Ishikawa (cell line): ENCODE measurements around the gene SEMA5A.

Experiments
- CEBPB ChIP-seq: IDR thresholded peaks from 2 replicates; pipeline ENCODE4 v1.6.1; 2012
- CREB1 ChIP-seq: IDR thresholded peaks from 2 replicates; pipeline ENCODE4 v1.6.1; 2012; ENCODE audit warnings: low read depth
- EGR1 ChIP-seq: IDR thresholded peaks from 2 replicates; pipeline ENCODE4 v1.6.1; 2012
- EP300 ChIP-seq: IDR thresholded peaks from 2 replicates; pipeline ENCODE4 v1.6.1; 2012; ENCODE audit warnings: borderline replicate concordance
- FOXM1 ChIP-seq: IDR thresholded peaks from 2 replicates; pipeline ENCODE4 v1.6.1; 2012; ENCODE audit warnings: low read depth, borderline replicate concordance
- NFIC ChIP-seq: IDR thresholded peaks from 2 replicates; pipeline ENCODE4 v1.6.1; 2012
- RAD21 ChIP-seq: IDR thresholded peaks from 2 replicates; pipeline ENCODE4 v1.6.1; 2012; ENCODE audit warnings: low read depth
- TAF1 ChIP-seq: IDR thresholded peaks from 2 replicates; pipeline ENCODE4 v1.6.1; 2012; ENCODE audit warnings: low read depth, mild to moderate bottlenecking
- TCF12 ChIP-seq: IDR thresholded peaks from 2 replicates; pipeline ENCODE4 v1.6.1; 2012; ENCODE audit warnings: low read depth
- TEAD4 ChIP-seq: IDR thresholded peaks from 2 replicates; pipeline ENCODE4 v1.6.1; 2012
- YY1 ChIP-seq: IDR thresholded peaks from 2 replicates; pipeline ENCODE4 v1.6.1; 2012; ENCODE audit warnings: low read depth
- ZBTB7A ChIP-seq: IDR thresholded peaks from 2 replicates; pipeline ENCODE4 v1.6.1; 2012; ENCODE audit warnings: low read depth
- TF ChIP-seq, protein P1 (sequence below): IDR thresholded peaks from 2 replicates; pipeline ENCODE4 v1.6.1; 2012
- TF ChIP-seq, protein P2 (sequence below): IDR thresholded peaks from 2 replicates; pipeline ENCODE4 v1.6.1; 2012
- TF ChIP-seq, protein P3 (sequence below): IDR thresholded peaks from 2 replicates; pipeline ENCODE4 v1.6.1; 2012; ENCODE audit warnings: low read depth, mild to moderate bottlenecking

Gene SEMA5A

DNA sequence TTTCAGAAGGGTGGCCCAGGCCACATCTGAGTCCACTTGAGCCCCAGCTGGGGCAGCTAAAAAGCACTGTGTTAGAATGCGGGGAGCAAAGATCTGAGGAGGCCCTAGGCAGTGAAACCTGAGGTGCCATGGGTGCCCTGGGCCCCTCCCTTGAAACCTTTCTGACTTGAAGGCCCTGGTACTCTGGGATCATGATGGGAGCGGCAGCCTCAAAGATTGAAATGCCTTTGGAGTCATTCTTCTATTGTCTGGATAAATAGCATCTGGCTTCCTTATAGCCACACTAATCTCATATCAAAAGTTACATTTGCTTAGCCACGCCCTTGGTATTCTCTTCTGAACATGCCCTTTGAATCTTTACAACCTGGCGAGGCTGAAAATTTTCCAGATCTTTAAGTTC, 7.7 kb upstream of the SEMA5A start:
- TF ChIP-seq FOXM1 (no peak), EP300 (no peak), TCF12 (no peak), RAD21 (no peak), TEAD4 (no peak), NFIC (no peak), CREB1 (no peak), EGR1 (no peak)
- TF ChIP-seq, protein P1, sequence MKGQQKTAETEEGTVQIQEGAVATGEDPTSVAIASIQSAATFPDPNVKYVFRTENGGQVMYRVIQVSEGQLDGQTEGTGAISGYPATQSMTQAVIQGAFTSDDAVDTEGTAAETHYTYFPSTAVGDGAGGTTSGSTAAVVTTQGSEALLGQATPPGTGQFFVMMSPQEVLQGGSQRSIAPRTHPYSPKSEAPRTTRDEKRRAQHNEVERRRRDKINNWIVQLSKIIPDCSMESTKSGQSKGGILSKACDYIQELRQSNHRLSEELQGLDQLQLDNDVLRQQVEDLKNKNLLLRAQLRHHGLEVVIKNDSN = no peak
- TF ChIP-seq, protein P2, sequence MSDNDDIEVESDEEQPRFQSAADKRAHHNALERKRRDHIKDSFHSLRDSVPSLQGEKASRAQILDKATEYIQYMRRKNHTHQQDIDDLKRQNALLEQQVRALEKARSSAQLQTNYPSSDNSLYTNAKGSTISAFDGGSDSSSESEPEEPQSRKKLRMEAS = no peak

DNA sequence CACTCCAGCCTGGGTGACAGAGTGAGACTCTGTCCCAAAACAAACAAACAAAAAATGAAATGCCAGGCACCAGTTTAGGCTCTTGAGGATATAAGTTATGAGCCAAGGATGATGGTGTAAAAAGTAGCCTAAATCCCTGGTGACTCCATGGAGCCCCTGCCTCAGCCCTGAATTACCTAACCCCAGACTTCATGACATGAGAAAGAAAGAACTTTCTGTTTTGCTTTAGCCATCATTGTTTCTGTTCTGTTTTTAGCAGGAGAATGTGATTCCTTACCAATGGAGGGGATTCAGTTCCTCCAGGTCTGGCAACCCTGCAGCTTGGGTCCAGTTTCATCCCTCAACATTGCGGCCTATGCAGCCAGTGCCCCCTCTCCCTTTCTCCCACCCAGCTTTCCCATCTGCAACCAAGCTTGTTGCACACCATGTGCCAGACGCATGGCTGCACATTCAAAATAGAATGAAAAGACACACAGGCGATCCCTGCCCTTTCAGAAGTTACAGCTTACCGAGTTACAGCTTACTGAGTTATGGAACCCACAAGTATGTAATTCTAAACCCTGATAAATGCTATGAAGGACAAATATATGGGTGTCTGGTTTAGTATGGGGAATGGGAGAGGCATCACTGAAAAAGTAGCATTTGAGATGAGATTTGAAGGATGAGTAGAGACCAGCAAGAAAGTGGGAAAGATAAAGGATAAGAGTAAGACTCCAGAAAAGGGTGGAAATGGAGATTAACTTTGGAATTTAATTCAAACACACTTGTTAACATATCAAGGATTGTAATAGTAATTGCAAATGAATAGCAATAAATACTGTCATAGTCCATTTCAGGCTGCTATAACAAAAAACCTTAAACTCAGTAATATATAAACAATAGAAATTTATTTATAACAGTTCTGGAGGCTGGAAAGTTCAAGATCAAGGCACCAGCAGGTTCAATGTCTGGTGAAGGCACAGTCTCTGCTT, 6.0 kb upstream of the SEMA5A start:
- TF ChIP-seq, protein P1 = no peak
- no peak for TF ChIP-seq TCF12
- no peak for TF ChIP-seq EGR1
- TF ChIP-seq FOXM1 = no peak
- no peak for TF ChIP-seq TAF1
- TF ChIP-seq TEAD4 = no peak

DNA sequence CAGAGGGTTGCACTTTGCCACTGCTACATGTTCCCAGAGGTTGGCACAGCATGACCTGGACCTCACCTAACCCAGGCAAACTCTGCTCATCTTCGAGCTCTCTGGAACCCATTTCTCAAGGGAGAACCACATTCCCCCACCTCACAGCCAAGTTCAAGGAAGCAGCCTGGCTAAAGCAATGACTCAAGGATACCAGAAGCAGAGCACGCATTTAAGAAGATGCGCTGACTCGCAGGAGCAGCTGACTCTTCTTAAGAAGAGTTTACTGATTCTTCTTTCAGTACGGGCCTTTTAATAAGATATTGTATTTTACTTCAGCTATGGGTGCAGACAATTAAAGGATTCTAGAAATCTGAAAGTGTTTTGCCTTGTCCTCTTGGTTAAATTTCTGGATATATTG, 4.1 kb upstream of the SEMA5A start:
- TF ChIP-seq YY1 = no peak

DNA sequence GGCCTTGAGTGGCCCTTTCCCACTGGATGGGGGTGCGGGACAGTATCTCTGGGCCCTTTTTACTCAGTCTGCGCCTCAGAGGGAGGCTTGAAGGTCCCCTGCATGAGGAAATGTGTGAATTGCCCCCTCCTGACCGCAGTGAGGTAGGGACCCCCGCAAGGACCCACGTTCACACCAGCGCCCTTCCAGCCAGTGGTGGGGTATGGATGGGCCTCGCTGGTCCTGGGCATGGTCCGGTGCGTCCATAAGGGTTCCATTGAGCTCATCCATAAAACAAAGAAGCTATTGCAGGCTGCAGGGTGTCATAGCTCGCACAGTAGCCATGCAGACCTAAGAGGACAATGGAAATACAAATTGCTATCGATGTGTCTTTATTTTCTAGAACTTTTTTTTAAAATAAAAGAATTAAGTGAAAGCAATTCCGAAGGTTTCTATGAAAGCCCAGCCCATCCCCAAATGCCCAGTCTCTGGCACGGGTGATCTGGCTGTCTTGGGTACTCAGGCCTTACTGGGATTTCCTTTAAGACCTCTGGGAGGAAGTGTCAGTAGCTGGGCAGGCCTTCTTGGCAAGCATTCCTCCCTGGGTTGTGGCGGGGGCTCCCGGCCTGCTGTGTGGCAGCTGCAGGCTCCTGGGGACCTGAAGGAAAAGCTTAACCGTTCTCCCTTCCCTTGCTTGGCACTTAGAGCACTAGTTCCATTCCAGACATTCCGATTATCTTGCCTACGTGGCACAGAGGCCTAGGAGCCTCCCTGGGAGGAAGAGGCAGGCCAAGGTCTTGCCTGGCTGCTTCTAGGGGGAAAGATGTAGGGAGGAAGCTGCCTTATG, 1.5 kb upstream of the SEMA5A start:
- TF ChIP-seq YY1 (no peak), CEBPB (no peak), EGR1 (no peak), TAF1 (no peak), FOXM1 (no peak), EP300 (no peak), ZBTB7A (no peak), TEAD4 (no peak), RAD21 (no peak), NFIC (no peak), TCF12 (no peak), CREB1 (no peak)
- TF ChIP-seq, protein P2 = no peak
- TF ChIP-seq, protein P1 = no peak
- TF ChIP-seq, protein P3, sequence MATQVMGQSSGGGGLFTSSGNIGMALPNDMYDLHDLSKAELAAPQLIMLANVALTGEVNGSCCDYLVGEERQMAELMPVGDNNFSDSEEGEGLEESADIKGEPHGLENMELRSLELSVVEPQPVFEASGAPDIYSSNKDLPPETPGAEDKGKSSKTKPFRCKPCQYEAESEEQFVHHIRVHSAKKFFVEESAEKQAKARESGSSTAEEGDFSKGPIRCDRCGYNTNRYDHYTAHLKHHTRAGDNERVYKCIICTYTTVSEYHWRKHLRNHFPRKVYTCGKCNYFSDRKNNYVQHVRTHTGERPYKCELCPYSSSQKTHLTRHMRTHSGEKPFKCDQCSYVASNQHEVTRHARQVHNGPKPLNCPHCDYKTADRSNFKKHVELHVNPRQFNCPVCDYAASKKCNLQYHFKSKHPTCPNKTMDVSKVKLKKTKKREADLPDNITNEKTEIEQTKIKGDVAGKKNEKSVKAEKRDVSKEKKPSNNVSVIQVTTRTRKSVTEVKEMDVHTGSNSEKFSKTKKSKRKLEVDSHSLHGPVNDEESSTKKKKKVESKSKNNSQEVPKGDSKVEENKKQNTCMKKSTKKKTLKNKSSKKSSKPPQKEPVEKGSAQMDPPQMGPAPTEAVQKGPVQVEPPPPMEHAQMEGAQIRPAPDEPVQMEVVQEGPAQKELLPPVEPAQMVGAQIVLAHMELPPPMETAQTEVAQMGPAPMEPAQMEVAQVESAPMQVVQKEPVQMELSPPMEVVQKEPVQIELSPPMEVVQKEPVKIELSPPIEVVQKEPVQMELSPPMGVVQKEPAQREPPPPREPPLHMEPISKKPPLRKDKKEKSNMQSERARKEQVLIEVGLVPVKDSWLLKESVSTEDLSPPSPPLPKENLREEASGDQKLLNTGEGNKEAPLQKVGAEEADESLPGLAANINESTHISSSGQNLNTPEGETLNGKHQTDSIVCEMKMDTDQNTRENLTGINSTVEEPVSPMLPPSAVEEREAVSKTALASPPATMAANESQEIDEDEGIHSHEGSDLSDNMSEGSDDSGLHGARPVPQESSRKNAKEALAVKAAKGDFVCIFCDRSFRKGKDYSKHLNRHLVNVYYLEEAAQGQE = no peak

DNA sequence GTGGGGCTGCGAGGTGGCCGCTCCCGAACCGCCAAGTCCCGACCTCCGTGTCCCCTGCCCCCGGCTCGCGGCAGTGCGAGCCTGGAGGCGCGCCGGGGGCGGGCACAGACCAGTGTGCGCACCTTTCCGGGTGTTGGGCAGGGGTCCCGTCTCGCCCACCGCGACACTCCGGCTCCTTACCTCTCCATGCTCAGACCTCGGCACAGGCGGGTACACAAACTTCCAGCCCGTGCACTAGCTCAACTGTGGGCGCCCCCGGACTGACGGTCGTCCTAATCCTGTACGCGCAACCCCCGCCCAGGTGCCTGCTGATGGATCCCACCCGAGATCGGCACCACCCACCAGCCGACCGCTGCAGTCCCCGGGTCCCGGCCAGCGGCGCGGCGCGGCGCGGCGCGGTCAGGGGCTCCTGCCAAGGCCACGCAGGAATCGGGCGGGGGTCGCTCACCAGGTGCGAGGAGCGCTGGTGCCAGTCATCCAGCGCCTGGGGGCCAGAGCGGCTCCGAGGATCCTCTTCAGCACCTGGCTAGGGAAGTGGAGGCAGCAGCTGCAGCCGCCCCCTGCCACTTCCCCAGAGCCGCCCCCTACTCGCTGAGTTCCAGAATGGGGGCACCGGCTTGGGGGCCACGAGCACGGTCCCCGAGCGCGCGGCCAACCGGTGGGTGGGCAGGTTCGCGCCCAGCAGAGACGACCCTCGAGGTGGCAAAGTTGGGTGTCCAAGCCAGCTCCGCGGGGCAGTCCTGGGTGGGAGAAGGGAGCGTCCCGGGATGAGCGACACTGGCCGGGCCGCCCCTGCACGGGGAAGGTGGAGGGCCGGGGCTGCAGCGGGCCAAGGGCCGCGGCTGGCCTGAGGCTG, 511 bp downstream of the SEMA5A start:
- TF ChIP-seq EGR1 = no peak
- no peak for TF ChIP-seq FOXM1
- TF ChIP-seq RAD21 = no peak
- no peak for TF ChIP-seq CEBPB
- no peak for TF ChIP-seq EP300
- no peak for TF ChIP-seq NFIC
- peak; percentile 15; the same call in 1 of the 2 replicates for TF ChIP-seq ZBTB7A

DNA sequence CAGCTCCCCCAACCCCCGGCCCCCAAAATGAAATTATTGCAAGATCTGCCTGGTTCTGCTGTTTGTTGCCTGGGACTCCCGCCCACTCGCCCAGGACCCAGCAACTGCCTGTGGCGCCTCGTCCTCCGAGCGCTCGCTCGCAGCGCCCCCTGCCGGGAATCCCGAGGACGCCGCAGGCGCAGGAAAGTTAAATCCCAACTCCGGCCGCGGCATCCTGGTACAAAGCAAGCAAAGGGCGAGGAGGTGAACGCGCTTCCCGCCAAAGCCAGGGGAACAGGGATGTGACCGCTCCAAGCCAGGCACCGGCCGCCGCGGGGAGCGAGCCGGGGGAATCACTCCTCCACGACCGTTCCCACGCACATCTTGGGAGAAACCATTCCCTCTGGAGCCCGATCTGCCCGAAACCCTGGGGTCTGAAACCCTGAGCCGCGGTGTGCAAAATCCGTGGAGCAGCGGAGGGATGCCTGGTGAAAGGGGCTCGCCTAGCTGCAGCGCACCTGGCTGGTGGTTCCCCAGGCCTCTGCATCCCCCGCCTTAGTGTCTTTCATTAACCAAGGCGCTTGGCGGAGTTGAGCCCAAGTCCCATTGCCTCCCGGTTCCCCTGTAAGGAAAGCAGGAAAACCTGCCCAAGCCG, 1.3 kb downstream of the SEMA5A start:
- TF ChIP-seq RAD21 (peak; percentile 74), EGR1 (peak; percentile 49; the same call in 1 of the 2 replicates), EP300 (0 out of 2 replicates have a peak, but pooled peaks have one; percentile 24), TAF1 (no peak), TEAD4 (0 out of 2 replicates have a peak, but pooled peaks have one; percentile 24), FOXM1 (no peak), ZBTB7A (no peak), TCF12 (no peak), CREB1 (no peak)
- TF ChIP-seq, protein P3 = no peak
- TF ChIP-seq, protein P1 = no peak
- TF ChIP-seq, protein P2 = peak; percentile 63
